ENCODE results near the gene EEPD1. TPM values are rescaled to one million over a fixed set of nuclear protein-coding genes. Genes with fewer than 3 reads are reported as not detected.
"Not testable (repeated sequence)": the region's sequence is repeated elsewhere in the genome, so short reads cannot be mapped to it uniquely, and the experiment has no call there.

The EEPD1 gene
- total RNA-seq, result 7.1 TPM
- long read RNA-seq, full-length matches to known transcripts, result 26 of 32 reads
- long read RNA-seq, partial matches to known transcripts, result 3 of 32 reads
- long read RNA-seq, other reads (novel, unspliced or antisense), result 3 of 32 reads

DNA sequence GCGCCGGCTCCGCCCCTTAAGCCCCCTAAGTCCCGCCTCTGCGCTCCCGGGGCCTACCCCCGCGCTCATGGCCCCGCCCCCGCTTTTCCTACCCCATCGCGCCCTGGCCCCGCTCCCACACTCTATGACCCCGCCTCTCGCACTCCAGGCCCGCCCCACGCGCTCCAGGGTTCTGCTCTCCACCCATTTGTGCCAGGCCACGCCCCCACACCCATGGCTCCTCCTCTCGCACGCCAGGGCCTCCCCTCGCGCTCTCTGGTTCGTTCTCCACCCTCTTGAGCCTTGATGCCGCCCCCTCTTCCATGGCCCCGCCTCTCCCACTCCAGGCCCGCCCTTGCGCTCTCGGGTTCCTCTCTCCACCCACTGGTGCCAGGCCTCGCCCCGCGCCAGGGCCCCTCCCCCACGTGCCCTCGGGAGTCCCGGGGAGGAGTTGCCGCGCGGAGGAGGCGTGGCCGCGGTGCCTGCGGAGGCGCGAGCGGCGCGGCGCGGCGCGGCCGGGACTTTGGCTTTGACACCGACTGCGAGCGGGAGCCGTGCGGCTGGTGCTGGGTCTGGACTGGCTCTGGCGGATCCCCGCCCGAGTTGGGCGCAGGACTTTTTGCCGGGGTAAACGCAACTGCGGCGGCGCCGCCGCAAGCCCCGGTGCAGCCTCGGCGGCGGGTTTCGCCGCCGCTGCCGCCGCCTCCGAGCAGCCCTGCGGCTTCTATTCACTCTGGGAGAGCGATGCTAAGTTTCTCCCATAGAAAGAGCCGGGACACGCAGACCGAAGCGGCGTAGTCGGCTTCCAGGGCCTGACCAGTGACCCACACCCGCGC, at the start of gene EEPD1:
Gene EEPD1, plus strand, starts transcription at position 499 of the 815 bp plus-strand sequence. CDS start 1,071 bp downstream, outside the sequence.
- Histone ChIP-seq H3K27ac (replicated peaks) (peak within 1 kb of the TSS; percentile 92), H3K27me3 (ENCODE audit: low read depth) (no peaks in the 10 kb centered on the region), H3K4me3 (peak within 1 kb of the TSS; percentile 88), H3K4me1 (peaks cover 54% of the 10 kb centered on the region), H3K9me3 (replicated peaks) (peaks cover 8% of the 10 kb centered on the region), H3K36me3 (no peaks in the 10 kb centered on the region)
- DNase-seq, result peak; percentile 100
- intact Hi-C loops (cut with micrococcal nuclease), result loop anchor here (10.0 kb wide), 1 partner anchor 142 kb away; no protein-coding TSS in a partner anchor
- TF ChIP-seq, protein P1, sequence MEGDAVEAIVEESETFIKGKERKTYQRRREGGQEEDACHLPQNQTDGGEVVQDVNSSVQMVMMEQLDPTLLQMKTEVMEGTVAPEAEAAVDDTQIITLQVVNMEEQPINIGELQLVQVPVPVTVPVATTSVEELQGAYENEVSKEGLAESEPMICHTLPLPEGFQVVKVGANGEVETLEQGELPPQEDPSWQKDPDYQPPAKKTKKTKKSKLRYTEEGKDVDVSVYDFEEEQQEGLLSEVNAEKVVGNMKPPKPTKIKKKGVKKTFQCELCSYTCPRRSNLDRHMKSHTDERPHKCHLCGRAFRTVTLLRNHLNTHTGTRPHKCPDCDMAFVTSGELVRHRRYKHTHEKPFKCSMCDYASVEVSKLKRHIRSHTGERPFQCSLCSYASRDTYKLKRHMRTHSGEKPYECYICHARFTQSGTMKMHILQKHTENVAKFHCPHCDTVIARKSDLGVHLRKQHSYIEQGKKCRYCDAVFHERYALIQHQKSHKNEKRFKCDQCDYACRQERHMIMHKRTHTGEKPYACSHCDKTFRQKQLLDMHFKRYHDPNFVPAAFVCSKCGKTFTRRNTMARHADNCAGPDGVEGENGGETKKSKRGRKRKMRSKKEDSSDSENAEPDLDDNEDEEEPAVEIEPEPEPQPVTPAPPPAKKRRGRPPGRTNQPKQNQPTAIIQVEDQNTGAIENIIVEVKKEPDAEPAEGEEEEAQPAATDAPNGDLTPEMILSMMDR (IDR thresholded peaks at IDR 0.05; ENCODE audit: borderline replicate concordance), result no peak

DNA sequence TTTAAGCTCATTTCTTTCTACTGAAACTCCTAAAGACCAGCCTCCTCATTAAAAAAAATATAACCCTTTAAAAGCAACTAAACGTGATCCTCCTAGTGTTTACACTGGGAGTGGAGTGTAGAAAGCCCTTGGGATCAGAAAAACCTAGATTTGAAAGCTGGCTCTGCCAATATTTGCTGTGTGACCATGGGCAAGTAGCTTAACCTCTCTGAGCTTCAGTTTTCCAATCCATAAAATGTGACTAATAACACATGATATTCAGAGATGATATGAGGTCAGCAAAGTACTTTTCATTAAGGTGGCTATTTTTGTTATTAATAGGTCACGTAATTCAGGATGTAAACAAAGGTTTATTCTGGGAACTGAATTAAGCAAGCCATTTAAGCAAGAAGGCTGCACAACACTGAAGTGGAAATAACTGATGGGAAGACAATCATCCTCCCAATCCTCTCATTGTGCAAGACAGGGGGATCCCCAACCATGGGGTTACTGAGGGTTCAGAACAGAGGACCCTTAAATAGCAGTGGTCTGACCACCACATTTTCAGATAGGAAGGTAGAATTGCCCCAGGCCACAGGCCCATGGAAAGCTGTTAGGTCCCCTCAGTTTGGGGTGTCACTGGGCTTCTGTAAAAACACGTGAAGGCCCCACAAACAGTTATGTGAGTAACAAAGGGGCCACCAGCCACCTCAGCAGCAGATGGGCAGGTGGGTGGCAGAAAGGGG, 49.1 kb upstream of the EEPD1 start:
- H3K27ac ChIP-seq (replicated peaks), result no peak overlapping the region
- H3K4me1 ChIP-seq, result no peaks in the 10 kb centered on the region
- no peak overlapping the region for H3K4me3 ChIP-seq
- no peaks in the 10 kb centered on the region for H3K36me3 ChIP-seq
- TF ChIP-seq, protein P1 (IDR thresholded peaks at IDR 0.05; ENCODE audit: borderline replicate concordance), result no peak
- no peak for DNase-seq
- peaks cover 7% of the 10 kb centered on the region for H3K9me3 ChIP-seq (replicated peaks)
- intact Hi-C loops (cut with micrococcal nuclease), result no loop called here
- no peaks in the 10 kb centered on the region for H3K27me3 ChIP-seq (ENCODE audit: low read depth)

DNA sequence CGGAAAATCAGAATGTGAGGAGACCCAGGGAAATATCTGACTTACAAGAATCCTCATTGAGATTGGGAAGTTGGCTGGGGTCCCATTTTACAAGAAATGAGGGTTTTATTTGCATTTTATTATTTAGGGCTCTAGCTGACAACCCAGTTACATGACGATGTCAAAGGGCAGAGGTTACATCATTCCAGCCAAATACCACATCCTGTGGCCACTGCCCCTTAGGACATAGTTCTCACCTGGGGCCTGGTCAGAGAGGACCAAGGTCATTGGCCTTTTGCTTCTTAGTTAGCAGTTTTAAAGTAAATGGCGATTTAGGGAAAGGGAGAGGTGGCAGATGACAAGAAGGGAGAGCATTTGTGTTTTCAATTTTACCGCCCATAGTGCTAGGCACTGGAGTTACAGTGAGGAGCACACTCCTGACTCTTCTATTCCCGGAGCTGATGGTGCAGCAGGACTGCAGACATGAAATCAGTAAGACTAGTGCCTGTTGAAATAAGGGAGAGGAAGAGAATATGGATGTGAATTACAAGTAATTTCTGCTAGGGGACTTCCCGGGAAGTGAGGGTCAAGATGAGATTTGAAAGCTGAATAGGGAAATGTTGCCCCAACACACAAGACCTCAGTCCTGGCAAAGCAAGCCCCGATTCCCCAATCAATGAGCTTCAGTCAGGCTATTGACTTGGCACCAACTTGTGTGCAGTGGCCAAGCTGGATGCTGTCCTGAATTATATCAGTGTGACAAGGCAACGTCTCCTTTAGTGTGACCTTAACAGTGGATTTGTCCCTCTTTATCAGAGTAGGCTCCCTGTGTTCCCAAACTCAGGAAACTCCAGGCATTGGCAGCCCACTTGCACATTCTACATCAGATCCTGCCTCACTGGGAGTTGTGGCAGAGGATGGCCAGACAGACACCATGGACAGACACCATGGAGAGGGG, 45.8 kb upstream of the EEPD1 start:
- DNase-seq, result not testable (repeated sequence)

DNA sequence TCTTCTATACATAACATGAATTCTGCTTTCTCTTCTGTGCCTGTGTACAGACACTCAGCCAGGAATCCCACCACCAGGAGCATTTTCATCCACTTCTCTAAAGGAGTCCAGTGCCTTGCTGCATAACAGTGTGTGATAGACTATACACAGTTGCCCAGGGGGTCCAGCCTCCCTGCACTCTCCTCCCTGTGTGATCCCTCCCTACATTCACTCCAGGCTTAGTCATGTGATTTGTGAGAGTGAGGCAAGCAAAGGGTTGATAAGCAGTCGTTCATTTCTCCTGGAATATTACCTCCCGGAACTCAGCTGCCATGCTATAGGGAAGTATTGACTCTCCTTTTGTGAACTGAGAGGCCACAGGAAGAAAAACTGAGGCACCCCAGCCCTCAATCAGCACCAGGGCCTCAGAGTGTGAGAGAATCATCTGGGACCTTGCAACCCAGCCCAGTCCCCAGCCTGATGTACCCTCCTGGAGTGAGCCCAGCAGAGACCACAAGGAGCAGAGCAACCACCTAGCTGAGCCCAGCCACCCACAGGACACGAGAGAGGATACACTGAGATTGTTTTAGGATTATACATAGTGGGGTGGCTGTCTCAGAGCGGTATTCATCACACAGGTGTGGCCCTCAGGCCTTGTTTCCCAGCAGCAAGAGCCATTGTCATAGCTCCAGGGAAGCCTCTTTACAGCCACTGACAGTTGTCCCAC, 45.0 kb upstream of the EEPD1 start:
- H3K9me3 ChIP-seq (replicated peaks), result peaks cover 7% of the 10 kb centered on the region
- H3K4me3 ChIP-seq, result no peak overlapping the region
- no peaks in the 10 kb centered on the region for H3K36me3 ChIP-seq
- no peaks in the 10 kb centered on the region for H3K27me3 ChIP-seq (ENCODE audit: low read depth)
- no peaks in the 10 kb centered on the region for H3K4me1 ChIP-seq
- intact Hi-C loops (cut with micrococcal nuclease), result no loop called here
- H3K27ac ChIP-seq (replicated peaks), result no peak overlapping the region
- DNase-seq, result no peak
- TF ChIP-seq, protein P1 (IDR thresholded peaks at IDR 0.05; ENCODE audit: borderline replicate concordance), result no peak

More for the DNA sequence above, 45.8 kb upstream of the EEPD1 start:
- H3K36me3 ChIP-seq; H3K4me3 ChIP-seq; H3K27ac ChIP-seq (replicated peaks); H3K4me1 ChIP-seq; H3K27me3 ChIP-seq (ENCODE audit: low read depth); H3K9me3 ChIP-seq (replicated peaks); intact Hi-C loops (cut with micrococcal nuclease): not testable (repeated sequence)

DNA sequence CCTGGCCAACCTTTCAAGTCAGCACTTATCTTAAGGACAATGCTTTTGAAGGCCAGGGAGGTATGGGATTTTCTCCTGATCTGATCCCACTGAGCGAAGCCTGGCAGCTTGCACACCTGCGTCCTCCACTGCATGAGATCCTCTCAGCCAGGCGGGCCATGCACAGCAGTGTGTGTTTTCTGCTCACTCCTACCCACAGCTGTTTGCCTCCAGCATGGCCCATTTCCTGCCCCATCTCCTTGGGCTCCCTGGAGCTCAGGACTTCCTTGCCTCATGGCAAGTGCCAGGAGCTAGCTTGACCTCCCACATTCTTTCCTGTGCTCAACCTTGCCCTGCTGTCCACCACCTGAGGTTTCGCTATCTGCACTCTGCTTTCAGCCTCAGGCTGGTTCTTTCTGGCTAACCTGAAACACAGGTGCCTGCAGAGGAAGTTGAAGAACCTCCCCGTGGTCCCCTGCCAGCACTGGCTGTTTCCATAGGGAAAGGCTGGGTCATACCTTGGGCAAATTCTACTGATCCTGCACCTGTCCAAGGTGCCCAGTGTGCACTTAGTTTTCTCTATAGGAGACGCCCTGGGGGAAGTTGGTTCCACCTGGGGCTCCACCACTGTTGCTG, 43.9 kb upstream of the EEPD1 start:
- Histone ChIP-seq H3K4me1 (no peaks in the 10 kb centered on the region), H3K9me3 (replicated peaks) (peaks cover 7% of the 10 kb centered on the region), H3K4me3 (no peak overlapping the region), H3K36me3 (no peaks in the 10 kb centered on the region), H3K27me3 (ENCODE audit: low read depth) (no peaks in the 10 kb centered on the region), H3K27ac (replicated peaks) (no peak overlapping the region)
- TF ChIP-seq, protein P1 (IDR thresholded peaks at IDR 0.05; ENCODE audit: borderline replicate concordance), result no peak
- intact Hi-C loops (cut with micrococcal nuclease), result no loop called here
- DNase-seq, result no peak
